ENCODE data around the gene USP40. TPM values are rescaled to one million over a fixed set of nuclear protein-coding genes. Genes with fewer than 3 reads are reported as not detected.

Gene USP40
- polyA plus RNA-seq, 1 donor from 2014 or later: 4.1 TPM

- Mint-ChIP-seq H3K27me3 (no peaks in the 10 kb centered on the region), H3K36me3 (peaks cover 2% of the 10 kb centered on the region), H3K27ac (peak overlapping the region in 2 of 3 donors; percentile 31 to 60), H3K4me3 (no peak overlapping the region), H3K9me3 (no peaks in the 10 kb centered on the region), H3K4me1 (peaks cover 0 to 3% (median 2%) of the 10 kb centered on the region in 3 donors)
Measured at GRCh38 chr2:233480490-233481202, 85.9 kb downstream of the USP40 start.

GRCh38 chr2:233479616-233480489 is 86.7 kb downstream of the USP40 start:
- no peaks in the 10 kb centered on the region for H3K9me3 Mint-ChIP-seq
- no peak overlapping the region for H3K4me3 Mint-ChIP-seq
- no peaks in the 10 kb centered on the region for H3K27me3 Mint-ChIP-seq
- H3K27ac Mint-ChIP-seq: peak overlapping the region in 2 of 3 donors; percentile 31 to 86
- H3K4me1 Mint-ChIP-seq: peaks cover 0 to 3% (median 2%) of the 10 kb centered on the region in 3 donors
- no peaks in the 10 kb centered on the region for H3K36me3 Mint-ChIP-seq

- Mint-ChIP-seq H3K27ac (no peak overlapping the region), H3K4me3 (no peak overlapping the region), H3K27me3 (no peaks in the 10 kb centered on the region), H3K36me3 (no peaks in the 10 kb centered on the region), H3K9me3 (no peaks in the 10 kb centered on the region), H3K4me1 (peaks cover 0 to 2% (median under 1%) of the 10 kb centered on the region in 3 donors)
Measured at GRCh38 chr2:233477548-233478433, 88.8 kb downstream of the USP40 start.

DNA sequence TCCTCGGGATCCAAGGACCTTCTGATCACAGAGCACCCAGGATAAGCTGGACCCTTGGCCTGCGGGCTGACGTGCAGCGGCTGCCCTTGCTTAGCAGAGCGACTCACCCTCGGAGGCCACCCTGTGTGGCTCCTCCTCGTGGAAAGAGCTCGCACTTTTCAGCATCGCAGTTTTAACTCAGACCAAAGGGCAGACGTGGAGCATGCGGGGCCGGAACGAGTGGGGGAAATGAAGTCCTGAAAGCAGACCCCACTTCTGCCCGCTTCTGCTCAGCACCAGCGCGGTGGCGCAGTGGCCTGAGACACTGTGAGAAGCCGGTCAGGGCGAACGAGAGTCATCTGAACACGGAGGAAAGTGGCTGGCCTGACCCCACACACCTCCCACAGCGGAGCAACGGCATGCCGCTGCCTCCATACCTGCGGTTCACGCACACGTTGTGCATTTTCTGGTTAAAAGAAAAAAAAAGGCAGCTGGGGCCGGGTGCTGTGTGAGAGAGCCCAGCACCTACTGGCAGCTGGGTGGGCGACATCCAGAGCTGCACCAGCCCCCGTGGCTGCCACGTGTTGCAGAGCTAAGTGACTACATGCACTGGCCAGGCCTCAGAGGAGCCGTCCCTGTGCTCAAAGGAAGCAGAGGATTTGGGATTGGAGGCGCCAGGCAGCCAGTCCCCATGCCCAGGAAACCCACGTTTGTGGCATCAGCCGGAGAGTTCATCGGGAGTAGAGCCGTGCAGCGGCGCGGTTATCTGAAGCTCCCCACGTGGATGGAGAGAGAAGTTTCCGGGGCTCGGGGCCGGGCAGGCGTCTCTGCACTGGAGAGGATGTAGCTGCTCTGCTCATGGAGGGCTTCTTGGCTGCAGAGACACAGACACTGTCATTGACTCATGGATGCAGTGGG is 89.7 kb downstream of the USP40 start:
- Mint-ChIP-seq H3K27ac (no peak overlapping the region), H3K27me3 (no peaks in the 10 kb centered on the region), H3K4me3 (no peak overlapping the region), H3K9me3 (no peaks in the 10 kb centered on the region), H3K36me3 (no peaks in the 10 kb centered on the region), H3K4me1 (peaks cover 0 to 2% (median 0%) of the 10 kb centered on the region in 3 donors)

DNA sequence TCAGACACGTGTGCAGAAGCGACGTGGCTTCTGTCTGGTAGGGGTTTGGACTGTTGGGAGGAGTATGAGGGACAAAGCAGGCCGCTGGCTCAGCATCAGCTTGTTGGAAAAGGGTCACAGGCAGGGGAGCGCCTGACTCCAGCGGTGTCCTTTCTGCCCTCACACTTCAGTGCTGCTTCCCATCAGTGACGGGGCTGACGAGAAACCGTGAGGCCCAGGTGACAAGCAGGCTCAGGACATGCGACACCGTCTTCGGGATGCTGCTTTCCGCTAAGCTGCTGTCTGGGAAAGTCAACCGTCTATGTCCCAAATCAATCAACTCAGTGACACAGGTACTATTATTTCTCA is 90.5 kb downstream of the USP40 start:
- no peaks in the 10 kb centered on the region for H3K9me3 Mint-ChIP-seq
- H3K27ac Mint-ChIP-seq: no peak overlapping the region
- H3K4me1 Mint-ChIP-seq: peaks cover 0 to 2% (median 0%) of the 10 kb centered on the region in 3 donors
- peaks cover 2% of the 10 kb centered on the region for H3K36me3 Mint-ChIP-seq
- no peaks in the 10 kb centered on the region for H3K27me3 Mint-ChIP-seq
- H3K4me3 Mint-ChIP-seq: no peak overlapping the region

GRCh38 chr2:233474308-233475160 is 92.0 kb downstream of the USP40 start:
- Mint-ChIP-seq H3K27ac (peak overlapping the region in 1 of 3 donors; percentile 53), H3K36me3 (peaks cover 2% of the 10 kb centered on the region), H3K27me3 (no peaks in the 10 kb centered on the region), H3K9me3 (no peaks in the 10 kb centered on the region), H3K4me3 (no peak overlapping the region), H3K4me1 (no peaks in the 10 kb centered on the region)

GRCh38 chr2:233473878-233474277 is 92.7 kb downstream of the USP40 start:
- H3K27me3 Mint-ChIP-seq: no peaks in the 10 kb centered on the region
- H3K4me3 Mint-ChIP-seq: no peak overlapping the region
- H3K36me3 Mint-ChIP-seq: peaks cover 2% of the 10 kb centered on the region
- no peaks in the 10 kb centered on the region for H3K4me1 Mint-ChIP-seq
- H3K9me3 Mint-ChIP-seq: no peaks in the 10 kb centered on the region
- H3K27ac Mint-ChIP-seq: peak overlapping the region in 1 of 3 donors; percentile 53

- Mint-ChIP-seq H3K4me3 (no peak overlapping the region), H3K27ac (no peak overlapping the region), H3K9me3 (no peaks in the 10 kb centered on the region)
Measured at GRCh38 chr2:233473386-233473791, 93.2 kb downstream of the USP40 start.

DNA sequence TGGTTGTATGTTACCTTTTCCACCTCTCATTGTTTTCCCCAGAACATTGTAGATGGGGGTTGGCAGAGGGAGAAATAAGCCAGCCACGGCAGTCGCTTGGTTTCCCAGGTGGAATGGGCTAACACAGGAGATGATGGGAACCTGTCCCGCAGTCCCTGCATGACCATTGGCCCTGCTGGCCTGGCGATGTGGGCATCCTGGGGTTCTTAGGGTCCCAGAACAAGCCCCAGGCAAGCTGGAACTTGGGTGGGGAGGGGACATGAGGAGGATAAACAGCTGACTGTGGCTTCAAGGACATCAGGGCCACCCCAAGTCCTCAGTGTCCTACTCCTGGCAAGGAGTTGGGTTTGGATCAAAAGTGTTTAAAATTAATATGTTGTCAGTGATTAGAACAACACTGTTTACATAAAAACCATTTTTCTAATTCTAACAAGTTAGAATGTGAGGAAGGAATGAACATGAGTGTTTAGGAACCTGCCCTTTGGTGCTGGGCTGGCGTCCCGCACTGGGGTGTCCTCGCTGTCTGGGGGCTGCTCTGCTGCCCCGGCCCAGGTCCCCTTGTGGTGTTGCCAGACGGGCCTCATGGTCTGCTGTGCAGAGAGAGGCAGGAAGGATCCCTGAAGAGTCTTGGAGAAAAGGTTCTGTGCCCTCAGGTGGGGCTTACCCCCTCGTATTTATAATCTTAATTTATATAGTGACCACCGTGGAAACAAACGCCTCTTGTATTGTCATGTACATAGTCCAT is 95.1 kb downstream of the USP40 start:
- H3K36me3 Mint-ChIP-seq: peaks cover 9% of the 10 kb centered on the region
- H3K27ac Mint-ChIP-seq: peak overlapping the region in 2 of 3 donors; percentile 50 to 67
- no peaks in the 10 kb centered on the region for H3K9me3 Mint-ChIP-seq
- H3K4me3 Mint-ChIP-seq: no peak overlapping the region
- H3K4me1 Mint-ChIP-seq: no peaks in the 10 kb centered on the region
- H3K27me3 Mint-ChIP-seq: no peaks in the 10 kb centered on the region

More at GRCh38 chr2:233473386-233473791, 93.2 kb downstream of the USP40 start:
- Mint-ChIP-seq H3K27me3 (no peaks in the 10 kb centered on the region), H3K4me1 (no peaks in the 10 kb centered on the region), H3K36me3 (peaks cover 4% of the 10 kb centered on the region)

GRCh38 chr2:233470839-233471238 is 95.7 kb downstream of the USP40 start:
- Mint-ChIP-seq H3K4me1 (no peaks in the 10 kb centered on the region), H3K27me3 (no peaks in the 10 kb centered on the region), H3K27ac (peak overlapping the region in 2 of 3 donors; percentile 53 to 56), H3K4me3 (no peak overlapping the region), H3K9me3 (no peaks in the 10 kb centered on the region), H3K36me3 (peaks cover 11% of the 10 kb centered on the region)

- H3K9me3 Mint-ChIP-seq: no peaks in the 10 kb centered on the region
- H3K4me3 Mint-ChIP-seq: peak overlapping the region in 1 of 4 donors; percentile 41
- H3K36me3 Mint-ChIP-seq: peaks cover 11% of the 10 kb centered on the region
- no peaks in the 10 kb centered on the region for H3K4me1 Mint-ChIP-seq
- peak overlapping the region; percentile 4 to 62 (median 56) for H3K27ac Mint-ChIP-seq
- no peaks in the 10 kb centered on the region for H3K27me3 Mint-ChIP-seq
Measured at GRCh38 chr2:233470011-233470687, 96.4 kb downstream of the USP40 start.

GRCh38 chr2:233469261-233470010 is 97.1 kb downstream of the USP40 start:
- Mint-ChIP-seq H3K4me1 (no peaks in the 10 kb centered on the region), H3K27me3 (no peaks in the 10 kb centered on the region), H3K4me3 (no peak overlapping the region), H3K9me3 (no peaks in the 10 kb centered on the region), H3K27ac (peak overlapping the region in 2 of 3 donors; percentile 4 to 62), H3K36me3 (peaks cover 11% of the 10 kb centered on the region)

Measured in IgD-negative memory B cell (primary cell).